GM04504 (cell line): ENCODE results near the gene MINDY2.

Experiments used
- DNase-seq: peaks from one replicate; pipeline ENCODE4 v3.0.0-alpha.2; 2012; ENCODE audit warnings: low read depth

Gene MINDY2

DNA sequence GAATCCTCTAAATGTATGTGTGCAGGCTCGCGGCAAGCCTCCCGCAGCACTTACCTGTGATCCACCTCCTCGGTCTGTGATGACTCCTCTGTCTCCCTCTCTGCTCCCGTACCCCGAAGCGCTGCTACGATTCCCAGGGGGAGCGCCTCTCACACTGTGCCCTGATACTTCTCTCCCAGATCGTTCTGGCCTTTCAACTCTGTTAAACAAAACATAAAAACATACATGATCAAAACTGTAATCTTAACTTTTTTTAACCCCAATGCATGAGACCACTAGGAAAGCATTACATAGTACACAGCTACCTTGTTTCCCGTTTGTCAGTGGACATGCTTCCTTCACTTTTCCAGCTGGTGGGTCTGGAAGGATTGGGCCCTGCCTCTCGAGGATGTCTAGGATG, 115.8 kb downstream of the MINDY2 start:
- DNase-seq: no peak

DNA sequence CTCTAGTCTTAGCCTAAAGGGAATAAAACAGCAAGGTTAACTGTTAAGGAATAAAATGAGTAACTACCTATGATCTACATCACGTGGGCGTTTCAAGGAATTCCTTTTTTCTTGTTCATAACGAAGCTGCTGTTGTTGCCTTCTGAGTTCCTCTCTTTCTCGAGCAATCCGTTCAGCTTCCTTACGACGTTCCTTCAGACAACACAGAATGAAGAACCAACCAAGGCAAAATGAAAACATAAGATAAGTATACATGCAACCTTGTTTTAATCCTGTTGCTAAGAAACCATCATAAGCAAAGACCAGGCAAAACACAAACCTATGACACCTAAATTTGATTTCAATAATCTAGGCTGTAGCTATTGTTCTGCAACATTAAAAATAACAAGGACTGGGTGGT, 118.3 kb downstream of the MINDY2 start:
- no peak for DNase-seq

DNA sequence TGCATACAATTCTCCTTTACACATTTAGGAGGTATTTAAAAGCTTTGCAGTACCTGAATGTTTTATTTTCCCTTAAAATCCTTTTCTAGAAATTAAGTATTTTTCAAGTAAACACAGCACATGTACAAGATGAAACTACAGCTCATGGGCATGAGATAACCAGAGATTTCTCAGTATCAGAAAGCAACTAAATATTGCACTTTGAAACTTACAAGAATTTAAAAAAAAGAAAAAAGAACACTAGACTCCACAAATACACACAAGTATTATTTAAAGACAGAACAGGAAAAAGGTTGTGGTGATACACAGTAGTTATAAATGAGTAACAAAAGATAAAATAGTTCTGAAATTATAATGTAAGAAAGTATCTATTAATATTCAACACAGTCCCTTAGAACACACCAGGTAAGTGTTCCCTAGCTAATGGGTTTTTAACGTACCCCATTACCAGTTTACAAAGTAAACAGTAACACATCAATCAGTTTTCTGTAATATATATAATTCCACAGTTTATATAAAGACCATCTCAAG, 127.1 kb downstream of the MINDY2 start:
- DNase-seq: no peak

DNA sequence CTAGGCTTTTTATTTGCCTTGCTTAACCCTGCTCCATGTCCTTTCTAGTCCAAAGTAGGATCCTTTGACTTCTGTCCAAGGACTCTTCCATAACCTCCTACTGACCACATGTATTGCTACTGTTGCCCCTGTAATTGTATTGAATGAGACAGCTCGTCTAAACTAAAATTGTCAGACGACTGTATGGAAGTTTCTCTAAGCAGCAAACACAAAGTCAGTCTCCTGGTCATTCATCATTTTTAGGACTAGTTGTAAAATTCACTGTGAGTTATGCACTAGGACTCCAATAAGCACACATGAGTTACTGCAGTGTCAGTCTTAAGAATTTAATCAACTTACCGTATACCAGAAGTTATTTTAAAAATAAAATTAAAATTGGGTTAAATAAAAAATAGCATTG, 129.5 kb downstream of the MINDY2 start:
- no peak for DNase-seq

DNA sequence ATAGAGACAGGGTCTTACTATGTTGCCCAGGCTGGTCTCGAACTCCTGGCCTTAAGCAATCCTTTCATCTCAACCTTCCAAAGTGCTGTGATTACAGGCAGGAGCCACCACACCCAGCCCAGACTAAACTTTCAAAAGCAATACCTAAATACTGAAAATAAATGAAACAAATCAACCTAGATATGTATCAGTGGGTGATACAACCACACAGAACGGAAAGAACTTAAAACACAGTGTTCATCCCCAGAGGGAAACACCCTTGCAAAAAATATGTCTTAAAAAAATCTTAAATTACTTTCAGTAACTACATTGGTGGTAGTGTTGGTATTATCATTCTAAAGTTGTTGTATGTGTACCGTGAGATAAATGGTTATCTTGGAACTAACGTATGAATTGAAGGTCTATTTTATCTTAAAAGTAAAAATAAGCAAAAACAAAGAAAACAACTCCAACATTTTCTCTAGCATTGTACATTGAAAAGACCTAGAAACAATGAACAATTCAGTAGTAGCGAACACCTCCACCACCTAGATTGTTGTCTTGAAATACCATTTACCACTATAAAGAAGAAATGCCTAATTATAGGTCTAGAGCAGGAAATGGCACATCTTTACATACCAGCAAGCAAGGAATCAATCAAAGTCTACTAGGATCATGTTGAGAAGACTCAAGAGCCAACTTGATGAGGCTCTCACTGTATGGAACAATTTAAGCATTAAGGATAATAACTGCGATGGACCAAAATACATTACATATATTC, 137.6 kb downstream of the MINDY2 start:
- DNase-seq: no peak

DNA sequence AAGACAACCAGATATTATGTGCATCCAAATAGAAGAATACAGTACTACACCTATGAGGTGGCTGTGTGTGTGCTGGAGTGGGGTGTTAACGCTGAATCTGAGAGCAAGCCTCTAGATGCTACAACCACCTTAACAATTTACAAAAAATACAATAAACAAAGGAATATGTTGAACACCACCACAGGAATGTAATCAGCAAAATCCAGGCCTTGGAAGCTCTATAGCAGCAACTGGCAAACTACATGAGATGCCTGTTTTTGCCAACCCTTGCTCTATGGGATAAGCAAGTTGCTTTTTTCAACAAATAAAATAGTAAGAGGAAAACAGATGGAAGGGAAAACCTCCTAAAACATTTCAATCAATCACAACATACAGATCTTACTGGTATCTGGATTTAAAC, 138.5 kb downstream of the MINDY2 start:
- DNase-seq: no peak

GRCh38 chr15:58910456-58910855, 139.4 kb downstream of the MINDY2 start:
- no peak for DNase-seq
